Endometrial microvascular endothelial cells (primary cell): ENCODE results near the gene GFRA1. TPM values are rescaled to one million over a fixed set of nuclear protein-coding genes. Genes with fewer than 3 reads are reported as not detected.

Experiments
- in situ Hi-C: cut with HindIII; loops from 2 replicates; pipeline ENCODE4 v1.10.0; 2017; ENCODE audit warnings: low sequenced_read_pairs, low pct_unique_long_range_greater_than_20kb; ENCODE audit errors: inconsistent ontology term
- total RNA-seq: library from RNA; depleted of rRNA; stranded (reverse); fragments of >200 nt; gene quantifications from one replicate; pipeline ENCODE4 v1.2.3, GENCODE V29; 2015; ENCODE audit errors: inconsistent ontology term

GFRA1 gene
- total RNA-seq, 1 donor from 2014 or later, result 3.3 TPM

DNA sequence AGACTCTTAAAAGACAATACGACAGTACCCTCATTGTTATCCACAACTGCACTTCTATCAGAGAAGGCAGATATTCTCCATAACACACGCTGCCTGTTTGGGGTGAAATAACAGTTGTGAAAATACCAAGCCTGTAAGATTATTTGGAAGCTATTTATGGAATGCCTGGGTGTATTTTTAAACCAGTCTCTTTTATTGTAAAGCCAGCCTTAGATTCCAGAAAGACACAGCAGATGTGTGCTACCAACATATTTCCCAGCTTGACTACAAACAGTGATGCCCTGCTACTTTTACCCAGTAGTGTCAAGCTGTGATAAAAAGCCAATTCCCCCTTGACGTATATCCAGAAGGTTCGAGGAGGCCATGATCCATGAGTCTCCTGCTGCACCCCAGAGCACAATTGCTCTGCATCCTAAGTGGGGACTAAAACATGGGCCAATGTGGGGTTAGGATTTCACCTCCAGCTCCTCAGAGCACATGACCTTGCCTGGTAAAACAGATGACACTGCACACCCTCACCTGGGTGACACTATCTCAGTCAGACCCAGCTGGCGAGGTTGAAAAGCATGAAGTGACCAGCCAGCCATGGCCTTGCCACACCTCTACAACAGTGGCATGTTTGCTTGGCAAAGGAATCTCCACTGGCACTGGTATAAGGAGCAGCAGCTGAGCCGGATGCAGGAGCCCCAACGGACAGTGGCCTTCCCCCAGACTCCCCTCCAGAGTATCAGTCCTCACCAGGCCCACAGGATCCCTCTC lies 62.2 kb downstream of the GFRA1 start:
- in situ Hi-C loops, result no loop called here

DNA sequence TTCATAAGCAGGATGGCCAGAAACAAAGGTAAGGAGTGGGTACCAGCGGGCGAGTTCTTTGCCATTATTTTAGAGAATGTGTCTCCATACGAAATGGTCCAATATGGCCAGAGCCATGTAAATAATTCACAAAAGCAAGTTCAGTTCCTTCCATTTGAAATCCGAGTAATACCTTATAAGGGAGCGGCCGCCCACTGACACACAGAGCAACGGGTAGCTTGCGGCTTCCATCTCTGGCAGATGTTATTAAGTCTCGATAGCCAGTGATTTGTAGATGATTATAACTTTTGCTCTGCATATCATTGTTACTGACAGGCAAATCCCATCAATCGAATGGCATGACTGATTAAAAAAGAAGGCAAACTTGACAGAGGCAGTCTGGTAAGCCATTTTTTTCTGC lies 63.2 kb downstream of the GFRA1 start:
- in situ Hi-C loops, result no loop called here

DNA sequence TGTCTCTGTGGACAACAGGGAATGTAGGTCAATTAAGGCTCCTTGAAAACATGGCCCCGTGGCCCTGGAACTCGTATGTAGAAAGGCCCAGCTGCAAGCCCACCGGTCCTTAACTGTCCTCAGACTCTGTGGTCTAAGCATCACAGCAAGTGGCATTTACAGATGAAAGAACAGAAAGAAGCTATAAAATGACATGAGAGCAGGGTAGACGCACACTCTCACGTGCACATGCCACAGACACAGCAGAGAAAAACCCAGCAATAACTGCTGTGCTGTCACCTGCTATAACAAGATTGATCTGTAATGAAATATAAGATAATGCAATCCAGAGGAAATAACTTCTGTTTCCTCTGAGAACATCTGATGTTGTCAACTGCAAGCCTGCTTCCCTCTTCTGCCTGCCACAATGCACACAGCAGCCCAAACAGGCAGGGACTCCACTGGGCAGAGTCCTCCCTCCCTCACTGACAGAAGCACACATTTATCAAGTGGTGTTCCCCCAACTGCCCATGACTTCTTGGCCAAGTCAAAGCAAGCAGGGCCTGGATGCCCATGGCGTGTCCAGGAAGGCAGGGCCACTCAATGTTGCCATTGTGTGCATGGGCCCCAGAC lies 63.9 kb downstream of the GFRA1 start:
- in situ Hi-C loops, result no loop called here

DNA sequence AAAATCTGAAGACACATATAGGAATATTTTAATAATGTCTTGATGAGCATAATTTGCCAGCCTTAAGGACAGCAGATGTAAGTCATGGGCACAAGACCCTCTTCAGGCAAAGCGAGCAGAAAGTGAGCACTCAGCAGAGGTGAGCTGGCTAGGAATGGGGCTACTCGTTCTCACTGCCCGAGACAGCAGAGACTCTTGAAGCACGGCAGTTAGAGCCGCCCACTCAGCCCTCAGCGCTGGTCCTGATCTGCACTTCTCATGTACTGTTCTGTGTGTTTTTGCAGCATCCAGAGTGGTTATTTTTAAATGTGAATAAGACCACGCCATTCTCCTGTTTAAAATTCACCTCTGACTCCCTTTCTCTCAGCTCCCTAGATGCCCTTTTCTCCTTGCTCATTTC lies 65.3 kb downstream of the GFRA1 start:
- in situ Hi-C loops, result no loop called here

DNA sequence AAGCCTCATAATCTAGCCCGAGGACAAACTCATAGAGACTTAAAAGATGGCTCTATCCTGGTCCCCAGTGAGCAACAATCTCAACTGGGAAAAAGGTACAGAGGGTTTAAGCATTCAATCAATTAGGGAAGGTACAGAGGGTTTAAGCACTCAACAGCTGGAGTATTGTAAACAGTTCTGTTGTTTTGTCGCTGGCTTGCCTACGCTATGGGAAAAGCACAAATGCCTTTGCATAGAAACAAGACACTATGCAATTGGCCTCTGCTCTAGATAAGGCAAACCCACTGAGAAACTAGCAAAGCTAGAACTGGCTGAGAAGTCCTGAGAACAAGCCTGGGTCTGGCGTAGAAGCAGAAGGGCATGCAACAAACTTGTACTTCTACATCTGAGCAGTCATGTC lies 69.3 kb downstream of the GFRA1 start:
- in situ Hi-C loops, result no loop called here

DNA sequence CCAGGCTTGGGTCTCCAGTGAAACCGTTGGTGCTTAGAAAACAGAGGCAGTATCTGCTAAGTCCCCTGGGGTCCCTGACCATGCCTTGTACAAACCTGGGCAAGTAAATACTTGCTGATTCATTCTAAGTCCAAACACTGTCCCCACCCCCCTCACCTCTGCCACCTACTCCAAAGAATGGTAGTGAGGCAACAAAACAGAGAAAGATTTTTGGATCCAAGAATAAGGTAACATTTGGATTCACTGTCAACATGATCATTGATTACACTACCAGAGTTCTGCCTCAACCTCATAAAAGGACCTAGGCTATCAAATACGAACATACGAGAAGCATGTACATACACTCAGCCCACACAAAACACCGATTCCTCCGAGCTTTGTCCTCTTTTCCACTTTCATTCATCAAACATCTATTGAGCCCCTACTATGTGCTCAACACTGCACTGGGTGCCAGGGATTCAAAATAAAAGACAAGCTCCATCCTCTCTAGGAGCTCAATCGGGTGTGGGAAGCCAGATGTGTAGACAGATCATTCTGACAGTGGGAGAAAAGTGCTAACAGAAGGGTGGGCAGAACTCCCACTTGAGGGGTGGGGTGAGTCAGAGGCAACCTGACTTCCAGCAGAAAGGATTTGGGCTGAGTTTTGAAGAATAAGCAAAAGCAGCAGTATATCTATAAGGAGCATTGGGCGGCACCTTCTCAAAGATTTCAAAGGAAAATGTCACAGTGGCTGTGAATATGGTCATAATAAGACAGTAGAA lies 71.2 kb downstream of the GFRA1 start:
- in situ Hi-C loops, result no loop called here

DNA sequence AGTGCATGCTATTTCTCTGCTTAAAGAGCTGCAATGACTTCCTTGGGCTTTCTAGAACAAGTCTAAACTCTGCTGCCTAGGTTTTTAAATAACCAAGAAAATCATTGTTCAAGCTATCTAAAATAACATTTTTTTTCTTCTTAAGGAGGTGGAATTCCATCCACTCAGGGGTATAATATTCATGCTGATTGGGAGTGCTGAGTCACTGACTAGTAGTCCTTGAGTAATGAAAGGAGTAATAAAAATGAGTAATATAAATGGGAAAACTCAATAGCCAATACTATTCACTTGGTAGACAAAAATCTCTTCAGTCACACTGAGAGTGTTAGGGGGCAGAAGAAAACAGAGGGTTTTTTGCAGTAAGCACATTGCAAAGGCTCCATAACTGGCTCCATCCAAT lies 72.0 kb downstream of the GFRA1 start:
- in situ Hi-C loops, result no loop called here

DNA sequence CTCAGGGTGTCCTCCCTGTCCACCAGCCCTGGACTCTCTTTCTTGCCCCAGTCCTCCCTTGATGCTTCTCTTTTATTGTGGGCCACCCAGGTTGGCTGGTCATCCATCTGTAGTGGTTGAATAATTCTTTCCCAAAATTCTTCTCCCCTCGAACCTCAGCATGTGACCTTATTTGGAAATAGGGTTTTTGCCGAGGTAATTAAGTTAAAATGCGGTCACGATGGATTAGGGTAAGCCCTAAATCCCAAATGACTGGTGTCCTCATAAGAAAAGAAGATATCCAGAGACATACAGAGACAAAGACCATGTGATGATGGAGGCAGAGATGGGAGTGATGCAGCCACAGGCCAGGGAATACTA lies 74.3 kb downstream of the GFRA1 start:
- in situ Hi-C loops, result no loop called here

DNA sequence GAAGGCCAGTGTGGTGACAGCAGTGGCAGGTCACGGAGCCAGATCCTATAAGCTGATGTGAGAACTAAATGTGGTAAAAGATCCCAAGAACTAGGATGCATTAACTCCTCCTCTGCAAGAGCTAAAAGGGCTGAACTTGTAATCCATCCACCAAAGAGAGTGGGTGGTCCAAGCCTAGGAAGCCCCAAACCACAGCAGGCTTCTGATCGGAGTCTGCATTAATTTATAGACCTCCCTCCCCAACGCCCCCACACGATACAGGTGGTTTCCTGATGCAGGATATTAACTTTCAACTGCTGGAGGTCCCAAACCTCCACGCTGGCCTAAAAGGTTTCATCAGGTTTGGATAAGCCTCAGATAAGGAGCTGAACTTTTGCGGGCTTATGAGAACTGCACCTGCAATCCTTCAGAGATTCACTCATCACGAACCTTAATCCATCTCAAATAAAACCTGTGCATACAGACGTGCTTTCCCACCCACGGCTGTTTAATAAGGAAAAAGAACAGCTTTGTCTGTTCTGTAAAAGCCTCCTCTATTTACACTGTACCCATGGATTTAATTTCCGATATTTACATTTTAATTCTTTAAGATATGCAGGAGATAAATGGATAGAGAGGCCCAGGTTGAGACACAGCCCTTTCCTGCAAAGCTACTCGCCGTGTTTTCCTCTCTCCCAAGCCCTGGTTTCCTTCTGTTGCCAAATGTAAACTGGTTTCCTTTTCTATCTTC lies 74.9 kb downstream of the GFRA1 start:
- in situ Hi-C loops, result no loop called here

DNA sequence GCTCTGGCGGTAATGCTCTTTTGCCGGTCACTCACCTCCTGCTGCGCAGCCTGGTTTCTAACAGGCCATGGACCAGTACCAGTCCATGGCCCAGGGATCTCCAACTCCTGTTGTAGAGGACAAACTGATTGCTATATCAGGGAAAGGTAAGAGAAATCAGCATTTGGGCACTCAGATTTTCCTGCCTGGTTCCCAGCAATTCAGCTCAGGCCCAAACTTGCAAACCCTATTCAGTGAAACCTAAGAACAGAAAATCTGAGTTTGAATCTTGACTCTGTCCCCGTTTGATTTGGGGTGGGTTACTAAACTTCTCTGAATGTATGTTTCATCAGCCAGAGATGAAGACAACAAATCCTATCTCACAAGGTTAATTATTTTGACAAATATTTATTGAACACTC lies 77.4 kb downstream of the GFRA1 start:
- in situ Hi-C loops, result no loop called here

DNA sequence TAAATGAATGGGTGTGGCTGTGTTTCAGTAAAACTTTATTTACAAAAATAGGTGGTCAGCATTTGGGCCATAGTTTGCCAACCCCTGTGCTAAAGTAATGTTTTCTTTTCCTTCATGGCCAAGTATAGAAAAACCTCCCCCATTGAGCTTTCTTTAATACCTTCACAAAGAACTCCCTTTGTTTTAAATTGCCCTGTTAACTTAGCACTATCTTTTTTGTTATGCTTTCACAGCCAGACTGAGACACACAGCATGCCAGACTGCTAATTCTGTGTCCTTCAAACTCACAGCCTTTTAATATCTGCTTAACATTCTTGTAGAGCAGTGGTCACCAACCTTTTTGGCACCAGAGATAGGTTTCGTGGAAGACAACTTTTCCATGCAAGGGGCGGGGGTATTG lies 78.0 kb downstream of the GFRA1 start:
- in situ Hi-C loops, result no loop called here

DNA sequence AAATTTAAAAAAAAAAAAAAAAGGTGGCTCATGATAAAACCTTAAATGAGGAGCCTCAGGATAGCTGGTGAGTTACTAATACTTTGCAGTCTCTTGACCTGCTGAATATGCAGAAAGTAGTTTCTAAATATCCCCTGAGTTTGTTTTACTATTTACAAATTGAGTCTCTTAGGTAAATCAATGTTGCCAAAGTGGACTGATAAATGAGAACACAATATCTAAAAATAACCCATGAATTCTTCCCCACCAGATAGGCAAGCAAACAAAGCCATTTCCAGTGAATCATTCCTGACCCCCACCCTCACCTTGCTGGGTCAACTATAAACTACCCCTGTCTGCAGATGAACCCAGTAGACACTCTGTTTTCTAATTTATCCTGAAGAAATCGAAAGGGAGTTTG lies 78.9 kb downstream of the GFRA1 start:
- in situ Hi-C loops, result no loop called here

DNA sequence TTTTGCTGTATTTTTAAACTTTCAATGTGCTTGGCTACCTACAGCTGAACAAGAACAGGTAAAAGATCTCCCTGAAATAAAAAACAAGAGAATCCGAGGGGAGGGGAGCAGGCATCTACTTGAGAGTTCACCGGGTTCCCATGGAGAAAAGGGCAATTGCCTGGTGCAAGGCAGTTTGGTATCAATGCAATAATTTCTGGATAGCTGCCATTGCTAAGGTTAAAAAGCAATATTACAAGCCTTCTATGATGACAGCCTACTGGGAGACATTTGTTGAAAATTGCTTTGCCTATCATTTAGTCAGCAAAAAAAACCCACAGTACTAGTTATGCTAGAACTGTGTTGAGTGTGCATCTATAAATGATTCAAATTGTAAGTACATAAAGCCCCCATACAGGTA lies 82.1 kb downstream of the GFRA1 start:
- in situ Hi-C loops, result no loop called here

DNA sequence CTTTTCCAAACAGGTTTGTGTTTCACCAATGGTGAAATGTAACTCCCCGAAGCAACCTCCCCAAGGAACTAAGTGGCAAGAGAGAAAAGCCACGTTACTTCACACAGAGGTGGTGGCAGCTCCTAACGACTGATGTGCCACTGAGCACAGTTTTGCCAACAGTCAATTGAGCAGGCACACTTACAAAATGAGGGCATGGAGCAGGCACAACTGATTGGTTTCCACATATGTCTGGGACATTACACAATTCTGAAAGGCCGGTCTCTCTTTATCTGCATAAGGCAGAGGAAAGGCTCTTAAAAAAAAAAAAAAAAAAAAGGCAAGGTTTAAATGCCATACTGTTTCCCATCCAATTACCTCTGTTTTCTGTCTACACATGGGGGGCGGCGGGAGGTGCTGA lies 86.7 kb downstream of the GFRA1 start:
- in situ Hi-C loops, result no loop called here

DNA sequence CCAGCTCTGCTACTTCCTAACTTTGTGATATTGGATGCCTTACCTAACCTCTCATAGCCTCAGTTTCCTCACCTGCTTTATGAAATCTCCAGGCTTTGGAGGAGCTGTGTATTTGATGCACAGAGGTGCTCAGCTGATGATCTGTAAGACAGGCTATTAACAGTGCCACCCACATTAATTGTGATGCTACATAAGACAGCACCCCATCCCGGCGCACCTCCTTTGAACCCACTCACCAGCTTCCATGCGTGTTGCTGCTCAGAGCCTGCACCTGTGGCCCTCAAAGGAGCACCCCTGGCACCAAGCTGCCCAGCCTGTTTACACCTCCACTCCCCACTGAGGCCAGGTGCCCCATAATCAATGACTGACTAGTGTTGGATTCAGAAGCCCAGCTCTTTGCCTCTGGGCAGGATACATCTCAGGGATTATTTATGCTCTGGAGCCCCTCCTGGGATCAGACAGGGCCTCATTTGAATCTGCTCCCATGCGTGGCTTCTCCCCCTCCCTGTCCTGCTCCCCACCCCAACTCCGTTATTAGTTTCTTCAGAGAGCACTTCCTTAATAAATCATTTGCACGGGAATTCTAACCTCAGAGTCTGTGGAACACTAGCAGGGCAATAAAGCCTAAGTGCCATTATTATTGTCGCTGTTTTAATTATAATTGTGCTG lies 87.7 kb downstream of the GFRA1 start:
- in situ Hi-C loops, result no loop called here

DNA sequence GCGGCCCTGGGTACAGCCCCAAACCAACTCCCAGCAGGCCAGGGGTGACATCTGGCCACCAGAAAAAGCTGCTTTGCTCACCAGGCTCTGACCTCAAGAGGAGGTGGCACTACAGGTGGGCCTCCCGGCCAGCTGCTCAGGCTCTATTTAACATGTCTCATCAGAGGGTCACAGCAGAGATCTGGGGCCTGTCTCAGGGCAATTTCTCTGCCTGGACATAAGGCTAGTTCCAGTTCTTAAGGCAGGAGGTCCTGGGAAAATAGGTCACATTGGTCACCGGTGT lies 88.6 kb downstream of the GFRA1 start:
- in situ Hi-C loops, result no loop called here

DNA sequence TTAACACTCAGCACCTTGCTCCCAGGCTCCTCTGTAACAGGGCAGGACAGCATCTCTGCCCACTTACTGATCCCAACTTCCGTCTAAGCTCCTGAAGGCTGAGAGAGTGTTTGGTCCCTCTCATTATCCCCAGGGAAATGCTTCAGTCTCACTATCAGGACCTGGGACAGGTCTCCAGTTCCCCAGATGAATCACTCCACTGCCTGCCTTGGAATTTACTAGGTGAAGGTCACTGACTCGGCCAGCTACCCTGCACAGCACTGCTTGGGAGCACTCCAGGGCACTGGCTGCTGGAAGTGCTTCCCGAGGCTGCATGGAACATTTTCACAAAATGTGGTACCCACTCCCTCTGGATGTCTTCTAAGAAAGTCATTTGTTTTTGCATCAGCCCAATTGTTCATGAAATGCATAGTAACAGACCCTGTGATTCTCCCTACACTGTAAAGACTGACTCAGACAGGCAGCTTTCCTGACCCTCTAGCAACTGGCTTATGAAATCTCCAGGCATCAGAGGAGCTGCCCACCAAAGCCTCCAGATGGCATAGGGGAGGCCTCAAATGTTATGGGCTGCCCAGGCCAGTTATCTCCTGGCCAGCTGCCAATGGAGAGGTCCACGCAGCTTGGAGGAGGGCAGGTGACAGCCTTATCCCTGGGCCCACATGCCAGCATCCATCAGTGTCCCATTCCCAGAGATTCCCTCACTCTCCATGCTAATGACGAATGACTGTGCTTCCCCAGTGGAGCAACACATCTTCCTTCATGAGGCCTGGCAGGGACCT lies 89.1 kb downstream of the GFRA1 start:
- in situ Hi-C loops, result no loop called here

DNA sequence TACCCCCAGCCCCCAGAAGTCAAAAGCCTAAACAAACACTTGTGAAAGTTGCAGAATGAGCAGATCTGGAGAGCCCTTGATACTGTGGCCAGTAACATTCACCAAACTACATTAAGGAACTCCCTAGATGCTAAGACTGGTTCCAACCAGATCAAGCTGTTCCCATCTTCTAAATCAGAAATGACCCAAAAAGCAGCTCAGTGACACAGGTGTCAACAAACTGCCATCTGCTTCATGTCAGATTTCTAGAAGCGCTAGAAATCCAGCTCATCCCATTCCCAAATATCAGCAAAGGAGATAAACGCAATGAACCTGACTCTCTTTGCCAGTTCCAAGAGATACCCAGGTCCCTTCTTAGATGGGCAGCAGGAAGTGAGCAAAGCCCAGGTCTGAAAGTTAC lies 90.6 kb downstream of the GFRA1 start:
- in situ Hi-C loops, result no loop called here
